ES-I3 (cell line): Measurements from ENCODE around the gene CSF3R.

ENCODE experiments used
- H3K36me3 ChIP-seq: 2 replicates; pipeline ENCODE4 v1.6.1; 2013; ENCODE audit warnings: mild to moderate bottlenecking, low read length, control low read depth, moderate library complexity; ENCODE audit not compliant: insufficient read depth
- H3K4me1 ChIP-seq: 2 replicates; pipeline ENCODE4 v1.6.1; 2013; ENCODE audit warnings: mild to moderate bottlenecking, control low read depth, low read length; ENCODE audit not compliant: insufficient read depth
- H3K9ac ChIP-seq: 2 replicates; pipeline ENCODE4 v1.6.1; 2013; ENCODE audit warnings: low read depth, mild to moderate bottlenecking, low read length, moderate library complexity
- H3K9me3 ChIP-seq: 2 replicates; pipeline ENCODE4 v1.6.1; 2013; ENCODE audit warnings: mild to moderate bottlenecking, low read length, moderate library complexity; ENCODE audit not compliant: control insufficient read depth, insufficient read depth

CSF3R gene

GRCh38 chr1:36447450-36447849, 35.3 kb downstream of the CSF3R start:
- H3K9ac ChIP-seq: no peak overlapping the region
- H3K4me1 ChIP-seq: peaks cover 8% of the 10 kb centered on the region
- H3K36me3 ChIP-seq: no peaks in the 10 kb centered on the region
- no peaks in the 10 kb centered on the region for H3K9me3 ChIP-seq

GRCh38 chr1:36446746-36447145, 36.0 kb downstream of the CSF3R start:
- Histone ChIP-seq H3K9ac (no peak overlapping the region), H3K4me1 (peaks cover 8% of the 10 kb centered on the region), H3K9me3 (no peaks in the 10 kb centered on the region), H3K36me3 (no peaks in the 10 kb centered on the region)

- no peaks in the 10 kb centered on the region for H3K9me3 ChIP-seq
- H3K4me1 ChIP-seq: peaks cover 8% of the 10 kb centered on the region
- H3K9ac ChIP-seq: no peak overlapping the region
- no peaks in the 10 kb centered on the region for H3K36me3 ChIP-seq
Measured at GRCh38 chr1:36446271-36446670, 36.4 kb downstream of the CSF3R start.

GRCh38 chr1:36443297-36443696, 39.4 kb downstream of the CSF3R start:
- Histone ChIP-seq H3K36me3 (no peaks in the 10 kb centered on the region), H3K9me3 (no peaks in the 10 kb centered on the region), H3K9ac (no peak overlapping the region)

GRCh38 chr1:36442337-36442736, 40.4 kb downstream of the CSF3R start:
- Histone ChIP-seq H3K4me1 (peaks cover 21% of the 10 kb centered on the region), H3K9ac (peak overlapping the region; percentile 23; the same call in 1 of the 2 replicates), H3K9me3 (no peaks in the 10 kb centered on the region), H3K36me3 (no peaks in the 10 kb centered on the region)

More at GRCh38 chr1:36443297-36443696, 39.4 kb downstream of the CSF3R start:
- peaks cover 21% of the 10 kb centered on the region for H3K4me1 ChIP-seq

- peaks cover 13% of the 10 kb centered on the region for H3K4me1 ChIP-seq
- H3K9me3 ChIP-seq: no peaks in the 10 kb centered on the region
- H3K9ac ChIP-seq: peak overlapping the region; percentile 22; the same call in 1 of the 2 replicates
- no peaks in the 10 kb centered on the region for H3K36me3 ChIP-seq
Measured at GRCh38 chr1:36440646-36441045, 42.1 kb downstream of the CSF3R start.

GRCh38 chr1:36440044-36440443, 42.7 kb downstream of the CSF3R start:
- Histone ChIP-seq H3K9ac (no peak overlapping the region), H3K4me1 (peaks cover 13% of the 10 kb centered on the region), H3K36me3 (no peaks in the 10 kb centered on the region), H3K9me3 (no peaks in the 10 kb centered on the region)

- no peaks in the 10 kb centered on the region for H3K36me3 ChIP-seq
- no peak overlapping the region for H3K9ac ChIP-seq
- peaks cover 13% of the 10 kb centered on the region for H3K4me1 ChIP-seq
- H3K9me3 ChIP-seq: no peaks in the 10 kb centered on the region
Measured at GRCh38 chr1:36438715-36439114, 44.0 kb downstream of the CSF3R start.

GRCh38 chr1:36436821-36437220, 45.9 kb downstream of the CSF3R start:
- H3K36me3 ChIP-seq: no peaks in the 10 kb centered on the region
- no peaks in the 10 kb centered on the region for H3K9me3 ChIP-seq
- H3K4me1 ChIP-seq: peaks cover 13% of the 10 kb centered on the region
- H3K9ac ChIP-seq: no peak overlapping the region

GRCh38 chr1:36433102-36433501, 49.6 kb downstream of the CSF3R start:
- Histone ChIP-seq H3K36me3 (no peaks in the 10 kb centered on the region), H3K9me3 (no peaks in the 10 kb centered on the region), H3K9ac (no peak overlapping the region), H3K4me1 (no peaks in the 10 kb centered on the region)

- H3K9me3 ChIP-seq: no peaks in the 10 kb centered on the region
- no peak overlapping the region for H3K9ac ChIP-seq
- H3K36me3 ChIP-seq: no peaks in the 10 kb centered on the region
- no peaks in the 10 kb centered on the region for H3K4me1 ChIP-seq
Measured at GRCh38 chr1:36432616-36433015, 50.1 kb downstream of the CSF3R start.

- H3K9me3 ChIP-seq: no peaks in the 10 kb centered on the region
- no peaks in the 10 kb centered on the region for H3K4me1 ChIP-seq
- H3K36me3 ChIP-seq: no peaks in the 10 kb centered on the region
- H3K9ac ChIP-seq: no peak overlapping the region
Measured at GRCh38 chr1:36425791-36426190, 56.9 kb downstream of the CSF3R start.

- H3K4me1 ChIP-seq: peaks cover 4% of the 10 kb centered on the region; the same call in 1 of the 2 replicates
- no peaks in the 10 kb centered on the region for H3K9me3 ChIP-seq
- H3K36me3 ChIP-seq: no peaks in the 10 kb centered on the region
- no peak overlapping the region for H3K9ac ChIP-seq
Measured at GRCh38 chr1:36421649-36422048, 61.1 kb downstream of the CSF3R start.

- no peaks in the 10 kb centered on the region for H3K9me3 ChIP-seq
- no peaks in the 10 kb centered on the region for H3K36me3 ChIP-seq
- H3K9ac ChIP-seq: no peak overlapping the region
Measured at GRCh38 chr1:36420836-36421317, 61.8 kb downstream of the CSF3R start.

GRCh38 chr1:36420409-36420808, 62.3 kb downstream of the CSF3R start:
- Histone ChIP-seq H3K36me3 (no peaks in the 10 kb centered on the region), H3K9me3 (no peaks in the 10 kb centered on the region), H3K9ac (no peak overlapping the region)

More at GRCh38 chr1:36420836-36421317, 61.8 kb downstream of the CSF3R start:
- H3K4me1 ChIP-seq: peaks cover 4% of the 10 kb centered on the region; the same call in 1 of the 2 replicates

GRCh38 chr1:36419569-36419968, 63.1 kb downstream of the CSF3R start:
- Histone ChIP-seq H3K4me1 (peaks cover 4% of the 10 kb centered on the region; the same call in 1 of the 2 replicates), H3K36me3 (no peaks in the 10 kb centered on the region), H3K9me3 (no peaks in the 10 kb centered on the region), H3K9ac (no peak overlapping the region)

More at GRCh38 chr1:36420409-36420808, 62.3 kb downstream of the CSF3R start:
- H3K4me1 ChIP-seq: peaks cover 4% of the 10 kb centered on the region; the same call in 1 of the 2 replicates
